ENCODE results near the gene GPRIN2.

The GPRIN2 gene

GRCh38 chr10:46551701-46552525 lies 4.5 kb downstream of the GPRIN2 start:
- CTCF ChIA-PET, result interaction anchor here (3.9 kb wide), 1 partner anchor 7 kb away, joined by 20 read pairs; no protein-coding TSS in a partner anchor
- H3K4me3 ChIP-seq (ENCODE audit: low read depth, low read length), result no peak overlapping the region
- DNase-seq (ENCODE audit: low read depth, low spot score), result no peak
- no peak for TF ChIP-seq CTCF (IDR thresholded peaks at IDR 0.05; ENCODE audit: insufficient read depth, low read length, missing control alignments)
- POLR2A ChIA-PET, result no interaction called here

GRCh38 chr10:46550795-46551700 lies 5.4 kb downstream of the GPRIN2 start:
- POLR2A ChIA-PET, result no interaction called here
- H3K4me3 ChIP-seq (ENCODE audit: low read depth, low read length), result no peak overlapping the region
- TF ChIP-seq CTCF (IDR thresholded peaks at IDR 0.05; ENCODE audit: insufficient read depth, low read length, missing control alignments), result no peak
- DNase-seq (ENCODE audit: low read depth, low spot score), result no peak
- CTCF ChIA-PET, result no interaction called here

- POLR2A ChIA-PET, result no interaction called here
- H3K4me3 ChIP-seq (ENCODE audit: low read depth, low read length), result no peak overlapping the region
- no peak for DNase-seq (ENCODE audit: low read depth, low spot score)
- CTCF ChIA-PET, result no interaction called here
- no peak for TF ChIP-seq CTCF (IDR thresholded peaks at IDR 0.05; ENCODE audit: insufficient read depth, low read length, missing control alignments)
Observed at GRCh38 chr10:46550076-46550790, 6.2 kb downstream of the GPRIN2 start.

GRCh38 chr10:46549171-46550075 lies 7.0 kb downstream of the GPRIN2 start:
- no peak overlapping the region for H3K4me3 ChIP-seq (ENCODE audit: low read depth, low read length)
- DNase-seq (ENCODE audit: low read depth, low spot score), result no peak
- TF ChIP-seq CTCF (IDR thresholded peaks at IDR 0.05; ENCODE audit: insufficient read depth, low read length, missing control alignments), result no peak
- ChIA-PET CTCF (interaction anchor here (1.4 kb wide), 1 partner anchor 9 kb away, joined by 6 read pairs; no protein-coding TSS in a partner anchor), POLR2A (no interaction called here)

- TF ChIP-seq CTCF (IDR thresholded peaks at IDR 0.05; ENCODE audit: insufficient read depth, low read length, missing control alignments), result no peak
- H3K4me3 ChIP-seq (ENCODE audit: low read depth, low read length), result no peak overlapping the region
- DNase-seq (ENCODE audit: low read depth, low spot score), result no peak
- ChIA-PET CTCF (interaction anchor here (1.4 kb wide), 1 partner anchor 9 kb away, joined by 6 read pairs; no protein-coding TSS in a partner anchor), POLR2A (no interaction called here)
Observed at GRCh38 chr10:46548498-46549090, 7.9 kb downstream of the GPRIN2 start.
